Keratinocyte (primary cell): ENCODE measurements around the gene GH1. TPM values are rescaled to one million over a fixed set of nuclear protein-coding genes. Genes with fewer than 3 reads are reported as not detected.
"Not testable (repeated sequence)": the region's sequence is repeated elsewhere in the genome, so short reads cannot be mapped to it uniquely, and the experiment has no call there.

ENCODE experiments used
- DNase-seq: peaks from one replicate; pipeline ENCODE4 v3.0.0-alpha.2; 2011; ENCODE audit warnings: low read depth, missing footprints, low spot score
- FAIRE-seq: peaks from 2 replicates; lab custom pipeline; 2011; peaks lifted over from hg19 to GRCh38; lab: Jason Lieb, UNC
- H2AFZ ChIP-seq: 2 replicates; pipeline ENCODE4 v1.6.0; 2012; ENCODE audit warnings: low read length, control low read depth, inconsistent platforms; ENCODE audit not compliant: control insufficient read depth
- H3K27ac ChIP-seq: 2 replicates; pipeline ENCODE4 v1.5.1; 2011; ENCODE audit warnings: low read length; ENCODE audit not compliant: control insufficient read depth, insufficient read depth
- H3K27me3 ChIP-seq: 3 replicates; pipeline ENCODE4 v1.6.0; 2011; ENCODE audit warnings: low read length; ENCODE audit not compliant: control insufficient read depth, insufficient read depth; ENCODE audit errors: extremely low read depth
- H3K36me3 ChIP-seq, 2 experiments: 2 replicates in 1 of 2; 3 replicates in 1 of 2; pipeline ENCODE4 v1.5.1; 2011; ENCODE audit warnings: low read length in 2 of 2, mild to moderate bottlenecking in 1 of 2; ENCODE audit not compliant: control insufficient read depth in 2 of 2, insufficient read depth in 2 of 2; ENCODE audit errors: extremely low read depth in 1 of 2
- H3K4me1 ChIP-seq: 3 replicates; pipeline ENCODE4 v1.5.1; 2011; ENCODE audit warnings: low read length; ENCODE audit not compliant: control insufficient read depth, insufficient read depth; ENCODE audit errors: extremely low read depth
- H3K4me2 ChIP-seq: 3 replicates; pipeline ENCODE4 v1.6.0; 2011; ENCODE audit warnings: low read depth, low read length; ENCODE audit not compliant: control insufficient read depth, insufficient read depth; ENCODE audit errors: extremely low read depth
- H3K4me3 ChIP-seq, 3 experiments: fragments of 200-600 bp in 1 of 3; sonication (generic) in 1 of 3; 2 replicates in 2 of 3; 3 replicates in 1 of 3; pipeline ENCODE4 v1.5.1; 2011 to 2016; ENCODE audit warnings: low read length in 3 of 3, mild to moderate bottlenecking in 3 of 3, control low read depth in 2 of 3, inconsistent platforms in 1 of 3, low read depth in 1 of 3, mixed read lengths in 1 of 3, mixed run types in 1 of 3, moderate library complexity in 1 of 3; ENCODE audit not compliant: control insufficient read depth in 2 of 3, insufficient read depth in 2 of 3; ENCODE audit errors: extremely low read depth in 1 of 3
- H3K79me2 ChIP-seq: 2 replicates; pipeline ENCODE4 v1.6.0; 2012; ENCODE audit warnings: low read length; ENCODE audit not compliant: control insufficient read depth, insufficient read depth
- H3K9ac ChIP-seq: 3 replicates; pipeline ENCODE4 v1.6.0; 2011; ENCODE audit warnings: low read length; ENCODE audit not compliant: control insufficient read depth, insufficient read depth; ENCODE audit errors: extremely low read depth
- H3K9me1 ChIP-seq: 3 replicates; pipeline ENCODE4 v1.6.0; 2011; ENCODE audit warnings: low read length; ENCODE audit not compliant: control insufficient read depth, insufficient read depth; ENCODE audit errors: extremely low read depth
- H3K9me3 ChIP-seq: 2 replicates; pipeline ENCODE4 v1.5.1; 2012; ENCODE audit warnings: low read depth, low read length; ENCODE audit not compliant: control insufficient read depth
- H4K20me1 ChIP-seq: 3 replicates; pipeline ENCODE4 v1.6.0; 2011; ENCODE audit warnings: low read length; ENCODE audit not compliant: control insufficient read depth, insufficient read depth; ENCODE audit errors: extremely low read depth
- CTCF ChIP-seq, 3 experiments: IDR thresholded peaks in 1 of 3; conservative IDR thresholded peaks in 1 of 3; optimal IDR thresholded peaks in 1 of 3; 2 replicates in 2 of 3; 3 replicates in 1 of 3; pipeline versions ENCODE3 to v1.5.1; 2011; ENCODE audit warnings: low read length in 3 of 3, mild to moderate bottlenecking in 3 of 3, moderate library complexity in 2 of 3, control low read depth in 1 of 3, inconsistent platforms in 1 of 3; ENCODE audit not compliant: insufficient read depth in 2 of 3; ENCODE audit errors: extremely low read depth in 1 of 3
- dilution Hi-C: fragments of 300-500 bp; cut with MboI; formaldehyde crosslinking; loops from one replicate; pipeline ENCODE4 v1.7.0; 2020; ENCODE audit warnings: low sequenced_read_pairs; ENCODE audit not compliant: extremely low pct_ligation_motif_present
- polyA plus RNA-seq, 5 experiments: library from polyadenylated mRNA; depleted of rRNA in 3 of 5; stranded (reverse) in 3 of 5; stranded (forward) in 1 of 5; unstranded in 1 of 5; fragments of >200 nt; gene quantifications; 1 replicate in 1 of 5; 2 replicates in 3 of 5; 3 replicates in 1 of 5; pipeline versions ENCODE4 v1.2.1 to v1.2.3, GENCODE V29; 2011 to 2012; ENCODE audit warnings: missing spikeins in 2 of 5, low read depth in 1 of 5, low replicate concordance in 1 of 5

The GH1 gene
- polyA plus RNA-seq, 1 donor (not counting 4 experiments of a cell fraction or from before 2014, with no cell fraction given), result not detected

GRCh38 chr17:63907161-63907778, 11.4 kb downstream of the GH1 start:
- H3K4me3 ChIP-seq, H3K9me3 ChIP-seq, H3K27ac ChIP-seq, H3K4me1 ChIP-seq, H4K20me1 ChIP-seq, H3K27me3 ChIP-seq, H3K9me1 ChIP-seq, H3K36me3 ChIP-seq, DNase-seq, H3K4me2 ChIP-seq, H2AFZ ChIP-seq, H3K79me2 ChIP-seq, dilution Hi-C loops, H3K9ac ChIP-seq, FAIRE-seq: not testable (repeated sequence)

- H2AFZ ChIP-seq, dilution Hi-C loops, H3K4me1 ChIP-seq, DNase-seq, H3K9me1 ChIP-seq, H4K20me1 ChIP-seq, H3K79me2 ChIP-seq, H3K9me3 ChIP-seq, H3K9ac ChIP-seq, FAIRE-seq, H3K4me3 ChIP-seq, H3K36me3 ChIP-seq, H3K27ac ChIP-seq, H3K27me3 ChIP-seq, H3K4me2 ChIP-seq: not testable (repeated sequence)
Observed at GRCh38 chr17:63904796-63905195, 13.8 kb downstream of the GH1 start.

GRCh38 chr17:63903787-63904201, 14.8 kb downstream of the GH1 start:
- H3K79me2 ChIP-seq, H3K4me1 ChIP-seq, H2AFZ ChIP-seq, H3K4me3 ChIP-seq, H3K27me3 ChIP-seq, DNase-seq, H3K9me3 ChIP-seq, dilution Hi-C loops, H3K9me1 ChIP-seq, H3K36me3 ChIP-seq, H4K20me1 ChIP-seq, H3K27ac ChIP-seq, H3K4me2 ChIP-seq, FAIRE-seq, H3K9ac ChIP-seq: not testable (repeated sequence)
- TF ChIP-seq CTCF (optimal IDR thresholded peaks at IDR 0.05 in 1 of 3, IDR thresholded peaks at IDR 0.05 in 1 of 3, conservative IDR thresholded peaks at IDR 0.05 in 1 of 3; ENCODE audit: extremely low read depth in 1 of 3, insufficient read depth in 2 of 3, low read length in 3 of 3), result peak in 1 of 3 experiments; percentile 6

GRCh38 chr17:63901971-63902370, 16.7 kb downstream of the GH1 start:
- H3K9me1 ChIP-seq, DNase-seq, H3K79me2 ChIP-seq, H3K4me3 ChIP-seq, H3K27ac ChIP-seq, H3K9ac ChIP-seq, dilution Hi-C loops, H2AFZ ChIP-seq, H3K27me3 ChIP-seq, FAIRE-seq, H4K20me1 ChIP-seq, H3K36me3 ChIP-seq, H3K4me2 ChIP-seq, H3K9me3 ChIP-seq, H3K4me1 ChIP-seq: not testable (repeated sequence)
